Renal pelvis (tissue), 4 donors: Measurements from ENCODE around the gene TTC12. TPM values are rescaled to one million over a fixed set of nuclear protein-coding genes. Genes with fewer than 3 reads are reported as not detected.
A peak's percentile ranks its signal among the peaks of the same experiment; 100 is the strongest.

Source experiments
- DNase-seq: peaks from one replicate; pipeline ENCODE4 v3.0.0-alpha.2; 2013
- polyA plus RNA-seq, 3 donors: library from polyadenylated mRNA; unstranded; fragments of 120-200 nt; gene quantifications; one replicate each; pipeline ENCODE4 v1.2.1, GENCODE V29; 2013; ENCODE audit not compliant: insufficient read length in 3 of 3

Gene TTC12
- polyA plus RNA-seq, 3 donors = 32.7 to 62.7 (median 34.9) TPM

GRCh38 chr11:113322158-113322557 is 7.8 kb downstream of the TTC12 start:
- DNase-seq = no peak

- no peak for DNase-seq
Measured at GRCh38 chr11:113324250-113324649, 9.9 kb downstream of the TTC12 start.

- no peak for DNase-seq
Measured at GRCh38 chr11:113329725-113330124, 15.3 kb downstream of the TTC12 start.

GRCh38 chr11:113331441-113331840 is 17.1 kb downstream of the TTC12 start:
- DNase-seq = no peak

GRCh38 chr11:113332023-113332422 is 17.6 kb downstream of the TTC12 start:
- DNase-seq = no peak

GRCh38 chr11:113332638-113333329 is 18.4 kb downstream of the TTC12 start:
- DNase-seq = no peak

GRCh38 chr11:113334183-113334582 is 19.8 kb downstream of the TTC12 start:
- no peak for DNase-seq

- no peak for DNase-seq
Measured at GRCh38 chr11:113338730-113339129, 24.3 kb downstream of the TTC12 start.

- DNase-seq = no peak
Measured at GRCh38 chr11:113339929-113340589, 25.7 kb downstream of the TTC12 start.

- no peak for DNase-seq
Measured at GRCh38 chr11:113341388-113342165, 27.2 kb downstream of the TTC12 start.

- peak; percentile 43 for DNase-seq
Measured at GRCh38 chr11:113345978-113346377, 31.6 kb downstream of the TTC12 start.

GRCh38 chr11:113349528-113349927 is 35.1 kb downstream of the TTC12 start:
- DNase-seq = no peak

- no peak for DNase-seq
Measured at GRCh38 chr11:113350336-113351067, 36.1 kb downstream of the TTC12 start.

GRCh38 chr11:113351068-113351450 is 36.7 kb downstream of the TTC12 start:
- DNase-seq = no peak

GRCh38 chr11:113351480-113351879 is 37.1 kb downstream of the TTC12 start:
- no peak for DNase-seq

GRCh38 chr11:113356203-113356602 is 41.8 kb downstream of the TTC12 start:
- DNase-seq = no peak

GRCh38 chr11:113363406-113363805 is 49.0 kb downstream of the TTC12 start:
- DNase-seq = no peak

- DNase-seq = no peak
Measured at GRCh38 chr11:113363996-113364641, 49.7 kb downstream of the TTC12 start.

GRCh38 chr11:113365895-113366294 is 51.5 kb downstream of the TTC12 start:
- no peak for DNase-seq

GRCh38 chr11:113369411-113369810 is 55.0 kb downstream of the TTC12 start:
- DNase-seq = no peak

GRCh38 chr11:113370634-113371033 is 56.3 kb downstream of the TTC12 start:
- no peak for DNase-seq

GRCh38 chr11:113372309-113372708 is 57.9 kb downstream of the TTC12 start:
- no peak for DNase-seq
